Tibial nerve (tissue), 4 donors: ENCODE data around the gene ZDHHC18. TPM values are rescaled to one million over a fixed set of nuclear protein-coding genes. Genes with fewer than 3 reads are reported as not detected.

ENCODE experiments used
- DNase-seq, 2 donors: peaks; one replicate each; pipeline ENCODE4 v3.0.0-alpha.2; 2019; ENCODE audit warnings: low spot score in 2 of 2
- H3K27ac ChIP-seq, 4 donors: fragments of 200-600 bp; sonication (generic) in 3 of 4; one replicate each; pipeline ENCODE4 v1.5.1; 2017 to 2019; ENCODE audit warnings: mild to moderate bottlenecking in 1 of 4
- H3K27me3 ChIP-seq, 2 donors: fragments of 200-600 bp; sonication (generic) in 1 of 2; one replicate each; pipeline versions ENCODE4 v1.5.1 to v1.6.0; 2017 to 2019
- H3K36me3 ChIP-seq, 3 donors: fragments of 200-600 bp; sonication (generic); one replicate each; pipeline ENCODE4 v1.5.1; 2018 to 2019
- H3K4me1 ChIP-seq, 4 donors: fragments of 200-600 bp; sonication (generic) in 3 of 4; one replicate each; pipeline ENCODE4 v1.5.1; 2017 to 2019
- H3K4me3 ChIP-seq, 4 donors: fragments of 200-600 bp; sonication (generic) in 3 of 4; one replicate each; pipeline ENCODE4 v1.5.1; 2017 to 2019; ENCODE audit warnings: mild to moderate bottlenecking in 1 of 4, moderate library complexity in 1 of 4
- H3K9me3 ChIP-seq, 4 donors: fragments of 200-600 bp; sonication (generic) in 3 of 4; one replicate each; pipeline ENCODE4 v1.5.1; 2017 to 2019
- CTCF ChIP-seq, 5 experiments: fragments of 200-600 bp in 3 of 5; fragments of 450-650 bp in 2 of 5; sonication (generic) in 3 of 5; IDR thresholded peaks; one replicate each; pipeline ENCODE4 v1.5.1; 2016 to 2019; ENCODE audit warnings: antibody characterized with exemption in 5 of 5, mild to moderate bottlenecking in 3 of 5, moderate library complexity in 2 of 5
- EP300 ChIP-seq, 2 donors: sonication (generic); formaldehyde crosslinking; IDR thresholded peaks; one replicate each; pipeline ENCODE4 v1.6.1; 2017; ENCODE audit warnings: antibody characterized with exemption in 2 of 2, mild to moderate bottlenecking in 1 of 2
- POLR2A ChIP-seq, 2 donors: fragments of 450-650 bp; IDR thresholded peaks; one replicate each; pipeline ENCODE4 v1.6.1; 2017; ENCODE audit warnings: antibody characterized with exemption in 2 of 2, mild to moderate bottlenecking in 2 of 2, moderate library complexity in 2 of 2
- WGBS, 2 donors: methylation state at CpG; one replicate each; pipeline ENCODE4 v1.1.5; 2018; 5-methylcytosine and 5-hydroxymethylcytosine counted together
- total RNA-seq, 4 donors: library from RNA; depleted of rRNA; stranded (reverse); fragments of >200 nt; gene quantifications; one replicate each; pipeline ENCODE4 v1.1.0, GENCODE V29; 2016

Gene ZDHHC18, protein sequence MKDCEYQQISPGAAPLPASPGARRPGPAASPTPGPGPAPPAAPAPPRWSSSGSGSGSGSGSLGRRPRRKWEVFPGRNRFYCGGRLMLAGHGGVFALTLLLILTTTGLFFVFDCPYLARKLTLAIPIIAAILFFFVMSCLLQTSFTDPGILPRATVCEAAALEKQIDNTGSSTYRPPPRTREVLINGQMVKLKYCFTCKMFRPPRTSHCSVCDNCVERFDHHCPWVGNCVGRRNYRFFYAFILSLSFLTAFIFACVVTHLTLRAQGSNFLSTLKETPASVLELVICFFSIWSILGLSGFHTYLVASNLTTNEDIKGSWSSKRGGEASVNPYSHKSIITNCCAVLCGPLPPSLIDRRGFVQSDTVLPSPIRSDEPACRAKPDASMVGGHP
- total RNA-seq: 10 to 100 TPM in 2 of 4 donors, 1 to 10 TPM in 2; 9.2 to 13.5 (median 10.0) TPM

DNA sequence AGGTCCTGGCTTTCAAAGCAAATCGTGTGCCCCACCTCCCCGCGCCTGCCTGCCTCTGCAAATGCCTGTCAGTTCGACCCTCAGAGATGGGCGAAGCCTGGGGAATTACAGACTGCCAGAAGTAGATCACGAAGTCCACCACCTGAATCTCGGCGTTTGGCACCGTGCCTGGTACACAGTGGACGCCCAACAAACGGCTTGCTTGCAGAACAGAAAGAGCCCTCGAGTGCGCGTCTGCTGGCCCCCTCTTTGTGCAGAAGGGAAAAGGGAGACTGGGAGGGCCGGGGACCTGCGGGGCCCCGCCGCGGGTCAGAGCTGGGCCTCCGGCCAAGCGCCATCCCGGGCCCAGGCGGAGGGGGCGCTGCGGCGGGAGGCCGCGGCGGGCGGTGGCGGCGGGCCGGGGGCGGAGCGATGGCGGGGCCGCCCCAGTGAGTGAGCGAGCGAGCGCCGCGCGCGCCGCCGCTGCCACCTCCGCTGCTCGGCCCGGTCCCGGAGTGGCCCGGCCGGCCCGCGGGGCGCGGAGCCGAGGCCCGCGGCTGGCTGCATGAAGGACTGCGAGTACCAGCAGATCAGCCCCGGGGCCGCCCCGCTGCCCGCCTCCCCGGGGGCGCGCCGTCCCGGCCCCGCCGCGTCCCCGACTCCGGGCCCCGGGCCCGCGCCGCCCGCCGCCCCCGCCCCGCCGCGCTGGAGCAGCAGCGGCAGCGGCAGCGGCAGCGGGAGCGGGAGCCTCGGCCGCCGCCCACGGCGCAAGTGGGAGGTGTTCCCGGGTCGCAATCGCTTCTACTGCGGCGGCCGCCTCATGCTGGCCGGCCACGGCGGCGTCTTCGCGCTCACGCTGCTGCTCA, at the start of gene ZDHHC18:
ZDHHC18 (plus strand) TSS at position 428 of the 845 bp plus-strand sequence; CDS start at position 545, 117 bp downstream.
- peak; percentile 30 to 43 for DNase-seq
- H3K4me1 ChIP-seq: peaks cover 0 to 43% (median 26%) of the 10 kb centered on the region in 4 donors
- peak within 1 kb of the TSS; percentile 75 to 95 (median 78) for H3K4me3 ChIP-seq
- peak within 1 kb of the TSS; percentile 47 to 89 (median 88) for H3K27ac ChIP-seq
- 0 to 1% methylated on average over 11 to 23 of the region's 107 CpGs for WGBS, 2 donors
- peaks cover 0 to 17% (median 0%) of the 10 kb centered on the region in 3 donors for H3K36me3 ChIP-seq
- H3K27me3 ChIP-seq: no peaks in the 10 kb centered on the region
- TF ChIP-seq POLR2A (IDR thresholded peaks at IDR 0.05) (peak in 1 of 2 donors; percentile 35), EP300 (IDR thresholded peaks at IDR 0.05) (no peak), CTCF (IDR thresholded peaks at IDR 0.05) (peak; percentile 48 to 92 (median 89))
- no peaks in the 10 kb centered on the region for H3K9me3 ChIP-seq

DNA sequence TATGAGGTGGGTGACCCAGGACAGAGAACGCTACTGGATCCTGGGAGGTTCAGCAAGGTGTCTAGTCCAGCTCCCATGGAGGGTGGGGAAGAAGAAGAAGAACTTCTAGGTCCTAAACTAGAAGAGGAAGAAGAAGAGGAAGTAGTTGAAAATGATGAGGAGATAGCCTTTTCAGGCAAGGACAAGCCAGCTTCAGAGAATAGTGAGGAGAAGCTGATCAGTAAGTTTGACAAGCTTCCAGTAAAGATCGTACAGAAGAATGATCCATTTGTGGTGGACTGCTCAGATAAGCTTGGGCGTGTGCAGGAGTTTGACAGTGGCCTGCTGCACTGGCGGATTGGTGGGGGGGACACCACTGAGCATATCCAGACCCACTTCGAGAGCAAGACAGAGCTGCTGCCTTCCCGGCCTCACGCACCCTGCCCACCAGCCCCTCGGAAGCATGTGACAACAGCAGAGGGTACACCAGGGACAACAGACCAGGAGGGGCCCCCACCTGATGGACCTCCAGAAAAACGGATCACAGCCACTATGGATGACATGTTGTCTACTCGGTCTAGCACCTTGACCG, 47.3 kb upstream of the ZDHHC18 start:
- H3K27ac ChIP-seq: peak overlapping the region in 1 of 4 donors; percentile 5
- 80 to 82% methylated on average over 11 of the region's 11 CpGs for WGBS, 2 donors
- DNase-seq: no peak
- no peaks in the 10 kb centered on the region for H3K9me3 ChIP-seq
- H3K27me3 ChIP-seq: no peaks in the 10 kb centered on the region
- H3K4me1 ChIP-seq: peaks cover 0 to 43% (median 14%) of the 10 kb centered on the region in 4 donors
- no peak overlapping the region for H3K4me3 ChIP-seq
- TF ChIP-seq CTCF (IDR thresholded peaks at IDR 0.05): no peak
- TF ChIP-seq EP300 (IDR thresholded peaks at IDR 0.05): no peak
- no peak for TF ChIP-seq POLR2A (IDR thresholded peaks at IDR 0.05)
- H3K36me3 ChIP-seq: peaks cover 0 to 66% (median 50%) of the 10 kb centered on the region in 3 donors

- Histone ChIP-seq H3K36me3 (peaks cover 0 to 54% (median 42%) of the 10 kb centered on the region in 3 donors), H3K4me1 (peaks cover 7 to 53% (median 27%) of the 10 kb centered on the region in 4 donors), H3K4me3 (no peak overlapping the region), H3K27ac (peak overlapping the region in 2 of 4 donors; percentile 1 to 50), H3K9me3 (no peaks in the 10 kb centered on the region), H3K27me3 (no peaks in the 10 kb centered on the region)
- 79 to 81% methylated on average over 20 to 21 of the region's 21 CpGs for WGBS, 2 donors
- no peak for TF ChIP-seq POLR2A (IDR thresholded peaks at IDR 0.05)
- no peak for TF ChIP-seq CTCF (IDR thresholded peaks at IDR 0.05)
- TF ChIP-seq EP300 (IDR thresholded peaks at IDR 0.05): no peak
- no peak for DNase-seq
Observed at GRCh38 chr1:26780344-26780957, 46.0 kb upstream of the ZDHHC18 start.

DNA sequence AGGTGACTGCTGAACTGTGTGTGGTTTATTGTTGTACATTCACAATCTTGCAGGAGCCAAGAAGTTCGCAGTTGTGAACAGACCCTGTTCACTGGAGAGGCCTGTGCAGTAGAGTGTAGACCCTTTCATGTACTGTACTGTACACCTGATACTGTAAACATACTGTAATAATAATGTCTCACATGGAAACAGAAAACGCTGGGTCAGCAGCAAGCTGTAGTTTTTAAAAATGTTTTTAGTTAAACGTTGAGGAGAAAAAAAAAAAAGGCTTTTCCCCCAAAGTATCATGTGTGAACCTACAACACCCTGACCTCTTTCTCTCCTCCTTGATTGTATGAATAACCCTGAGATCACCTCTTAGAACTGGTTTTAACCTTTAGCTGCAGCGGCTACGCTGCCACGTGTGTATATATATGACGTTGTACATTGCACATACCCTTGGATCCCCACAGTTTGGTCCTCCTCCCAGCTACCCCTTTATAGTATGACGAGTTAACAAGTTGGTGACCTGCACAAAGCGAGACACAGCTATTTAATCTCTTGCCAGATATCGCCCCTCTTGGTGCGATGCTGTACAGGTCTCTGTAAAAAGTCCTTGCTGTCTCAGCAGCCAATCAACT, 45.2 kb upstream of the ZDHHC18 start:
- Histone ChIP-seq H3K27me3 (no peaks in the 10 kb centered on the region), H3K9me3 (no peaks in the 10 kb centered on the region), H3K4me3 (no peak overlapping the region), H3K4me1 (peaks cover 7 to 60% (median 36%) of the 10 kb centered on the region in 4 donors), H3K36me3 (peaks cover 0 to 45% (median 34%) of the 10 kb centered on the region in 3 donors), H3K27ac (peak overlapping the region in 2 of 4 donors; percentile 50 to 100)
- 55 to 62% methylated on average over 11 of the region's 11 CpGs for WGBS, 2 donors
- no peak for DNase-seq
- TF ChIP-seq CTCF (IDR thresholded peaks at IDR 0.05): no peak
- TF ChIP-seq EP300 (IDR thresholded peaks at IDR 0.05): no peak
- no peak for TF ChIP-seq POLR2A (IDR thresholded peaks at IDR 0.05)
